ENCODE results near the gene NECAB3. TPM values are rescaled to one million over a fixed set of nuclear protein-coding genes. Genes with fewer than 3 reads are reported as not detected.

The NECAB3 gene
- polyA plus RNA-seq, 1 of the 3 experiments (the other 2 are of a cell fraction), result 20.1 TPM

- Histone ChIP-seq H3K36me3 (replicated peaks in 1 of 2; ENCODE audit: control insufficient read depth in 1 of 2, insufficient read depth in 2 of 2, low read length in 1 of 2) (peaks cover 19 to 45% of the 10 kb centered on the region in 2 experiments), H3K4me1 (ENCODE audit: control insufficient read depth in 1 of 2, insufficient read depth in 2 of 2, low read depth in 1 of 2, low read length in 1 of 2) (peaks cover 0 to 5% of the 10 kb centered on the region in 2 experiments; a peak in 1 of 4 replicates), H3K27ac (ENCODE audit: low read depth in 2 of 2, low read length in 1 of 2) (no peak overlapping the region), H3K9me2 (no peaks in the 10 kb centered on the region), H3K79me2 (ENCODE audit: insufficient read depth) (no peaks in the 10 kb centered on the region), H3F3A (replicated peaks; ENCODE audit: insufficient read depth) (no peaks in the 10 kb centered on the region), H3K4me3 (ENCODE audit: low read depth in 2 of 2, low read length in 1 of 2) (no peak overlapping the region), H3K4me2 (no peak overlapping the region), H3K9me3 (no peaks in the 10 kb centered on the region), H3K9ac (no peak overlapping the region), H2AFZ (ENCODE audit: low read depth) (no peak overlapping the region), H3K27me3 (ENCODE audit: insufficient read depth) (no peaks in the 10 kb centered on the region), H4K20me1 (ENCODE audit: insufficient read depth) (no peaks in the 10 kb centered on the region)
- DNase-seq, result no peak
- TF ChIP-seq EZH2phosphoT487 (IDR thresholded peaks at IDR 0.05; ENCODE audit: borderline replicate concordance, low read depth) (no peak), ZBTB33 (IDR thresholded peaks at IDR 0.05; ENCODE audit: borderline replicate concordance, low read depth) (no peak), IRF3 (IDR thresholded peaks at IDR 0.05; ENCODE audit: low read depth, low read length) (no peak), JUND (IDR thresholded peaks at IDR 0.05) (no peak), FOSL2 (IDR thresholded peaks at IDR 0.05; ENCODE audit: borderline replicate concordance, low read depth) (no peak), NFIC (IDR thresholded peaks at IDR 0.05; ENCODE audit: borderline replicate concordance) (no peak), TEAD4 (IDR thresholded peaks at IDR 0.05; ENCODE audit: borderline replicate concordance, insufficient read depth) (no peak), FOXJ3 (CRISPR knock-in tag; IDR thresholded peaks at IDR 0.05) (no peak)
- 89% methylated on average over 13 of the region's 13 CpGs for WGBS (ENCODE audit: low lambda C conversion rate)
- ChIA-PET POLR2A (interaction anchor here (1.1 kb wide), 1 partner anchor 13 kb away, joined by 3 read pairs; no protein-coding TSS in a partner anchor), CTCF (interaction anchor here (0.7 to 1.0 kb wide), 2 partner anchors 183 to 308 kb away, joined by 3 read pairs; no protein-coding TSS in a partner anchor)
These were observed 33.9 kb downstream of the NECAB3 start for GRCh38 chr20:33640287-33640686.

- H3K9ac ChIP-seq, result no peak overlapping the region
- no peak for TF ChIP-seq GABPA (IDR thresholded peaks at IDR 0.05; ENCODE audit: low read depth)
- no peak for TF ChIP-seq NRF1 (IDR thresholded peaks at IDR 0.05; ENCODE audit: low read depth, low read length)
- no peak for TF ChIP-seq USF1 (IDR thresholded peaks at IDR 0.05; ENCODE audit: borderline replicate concordance, low read depth)
- TF ChIP-seq MXI1 (IDR thresholded peaks at IDR 0.05; ENCODE audit: low read depth, low read length), result no peak
- no peak for TF ChIP-seq JUND (IDR thresholded peaks at IDR 0.05)
- TF ChIP-seq TCF12 (IDR thresholded peaks at IDR 0.05), result no peak
- TF ChIP-seq PBX3 (IDR thresholded peaks at IDR 0.05), result no peak
- TF ChIP-seq FOXM1 (IDR thresholded peaks at IDR 0.05; ENCODE audit: low read depth), result no peak
- no peak for TF ChIP-seq ELF1 (IDR thresholded peaks at IDR 0.05)
- H3F3A ChIP-seq (replicated peaks; ENCODE audit: insufficient read depth), result peaks cover 5% of the 10 kb centered on the region
- ChIA-PET CTCF (no interaction called here), POLR2A (interaction anchor here (0.6 kb wide), 1 partner anchor 147 kb away, joined by 4 read pairs; the partner anchor contains the start of gene CBFA2T2)
- H3K9me3 ChIP-seq, result no peaks in the 10 kb centered on the region
- H3K4me1 ChIP-seq (ENCODE audit: control insufficient read depth in 1 of 2, insufficient read depth in 2 of 2, low read depth in 1 of 2, low read length in 1 of 2), result no peaks in the 10 kb centered on the region; a peak in 1 of 4 replicates
- H3K79me2 ChIP-seq (ENCODE audit: insufficient read depth), result no peaks in the 10 kb centered on the region
- H3K27me3 ChIP-seq (ENCODE audit: insufficient read depth), result no peaks in the 10 kb centered on the region
- no peak overlapping the region for H3K4me3 ChIP-seq (ENCODE audit: low read depth in 2 of 2, low read length in 1 of 2)
- peaks cover 23 to 35% of the 10 kb centered on the region in 2 experiments for H3K36me3 ChIP-seq (replicated peaks in 1 of 2; ENCODE audit: control insufficient read depth in 1 of 2, insufficient read depth in 2 of 2, low read length in 1 of 2)
- H3K27ac ChIP-seq (ENCODE audit: low read depth in 2 of 2, low read length in 1 of 2), result no peak overlapping the region
- no peak overlapping the region for H3K4me2 ChIP-seq
- 100% methylated on average over 1 of the region's 1 CpG for WGBS (ENCODE audit: low lambda C conversion rate)
- no peak overlapping the region for H2AFZ ChIP-seq (ENCODE audit: low read depth)
- H4K20me1 ChIP-seq (ENCODE audit: insufficient read depth), result no peaks in the 10 kb centered on the region
- no peak for DNase-seq
- H3K9me2 ChIP-seq, result no peaks in the 10 kb centered on the region
These were observed 37.5 kb downstream of the NECAB3 start for GRCh38 chr20:33636776-33637175.
